HUES6 (cell line): Measurements from ENCODE around the gene EZH2.

Source experiments
- H3K27ac ChIP-seq: 2 replicates; pipeline ENCODE4 v1.7.0; 2013; ENCODE audit warnings: low read depth, mild to moderate bottlenecking, low read length, inconsistent platforms
- H3K27me3 ChIP-seq: 2 replicates; pipeline ENCODE4 v1.6.1; 2013; ENCODE audit warnings: low read length; ENCODE audit not compliant: control insufficient read depth, insufficient read depth
- H3K36me3 ChIP-seq: 2 replicates; pipeline ENCODE4 v1.6.1; 2013; ENCODE audit warnings: low read length; ENCODE audit not compliant: control insufficient read depth, insufficient read depth
- H3K4me1 ChIP-seq: 2 replicates; pipeline ENCODE4 v1.6.1; 2013; ENCODE audit warnings: low read length; ENCODE audit not compliant: control insufficient read depth, insufficient read depth
- H3K4me3 ChIP-seq: 2 replicates; pipeline ENCODE4 v1.5.1; 2013; ENCODE audit warnings: low read depth, low read length
- H3K9ac ChIP-seq: one replicate; pipeline ENCODE4 v1.6.1; 2013; ENCODE audit warnings: mild to moderate bottlenecking, low read length
- H3K9me3 ChIP-seq: 2 replicates; pipeline ENCODE4 v1.6.1; 2013; ENCODE audit warnings: low read depth, low read length; ENCODE audit not compliant: control insufficient read depth, insufficient read depth

EZH2 gene

DNA sequence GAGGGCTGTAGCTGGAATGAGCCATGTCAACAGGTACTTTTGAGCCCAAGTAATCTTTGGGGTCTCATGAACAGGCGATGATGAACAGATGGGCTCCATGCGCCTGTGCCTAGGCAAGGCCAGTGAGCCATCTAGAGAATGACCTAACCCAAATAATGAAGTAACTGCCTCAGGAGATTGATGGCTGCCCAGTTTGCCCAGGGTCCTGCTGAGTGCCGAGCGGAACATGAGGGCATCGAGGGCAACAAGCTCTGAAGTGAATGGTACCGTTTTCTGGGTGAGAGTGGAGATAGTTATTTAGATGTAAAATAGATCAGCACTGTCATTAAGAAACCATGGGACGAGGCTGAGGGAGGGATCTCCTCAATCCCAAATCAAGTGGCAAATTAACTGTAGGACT, 77.9 kb downstream of the EZH2 start:
- Histone ChIP-seq H3K9ac (no peak overlapping the region), H3K36me3 (peaks cover 61% of the 10 kb centered on the region), H3K4me1 (no peaks in the 10 kb centered on the region), H3K27me3 (no peaks in the 10 kb centered on the region), H3K27ac (no peak overlapping the region), H3K9me3 (no peaks in the 10 kb centered on the region), H3K4me3 (no peak overlapping the region)

DNA sequence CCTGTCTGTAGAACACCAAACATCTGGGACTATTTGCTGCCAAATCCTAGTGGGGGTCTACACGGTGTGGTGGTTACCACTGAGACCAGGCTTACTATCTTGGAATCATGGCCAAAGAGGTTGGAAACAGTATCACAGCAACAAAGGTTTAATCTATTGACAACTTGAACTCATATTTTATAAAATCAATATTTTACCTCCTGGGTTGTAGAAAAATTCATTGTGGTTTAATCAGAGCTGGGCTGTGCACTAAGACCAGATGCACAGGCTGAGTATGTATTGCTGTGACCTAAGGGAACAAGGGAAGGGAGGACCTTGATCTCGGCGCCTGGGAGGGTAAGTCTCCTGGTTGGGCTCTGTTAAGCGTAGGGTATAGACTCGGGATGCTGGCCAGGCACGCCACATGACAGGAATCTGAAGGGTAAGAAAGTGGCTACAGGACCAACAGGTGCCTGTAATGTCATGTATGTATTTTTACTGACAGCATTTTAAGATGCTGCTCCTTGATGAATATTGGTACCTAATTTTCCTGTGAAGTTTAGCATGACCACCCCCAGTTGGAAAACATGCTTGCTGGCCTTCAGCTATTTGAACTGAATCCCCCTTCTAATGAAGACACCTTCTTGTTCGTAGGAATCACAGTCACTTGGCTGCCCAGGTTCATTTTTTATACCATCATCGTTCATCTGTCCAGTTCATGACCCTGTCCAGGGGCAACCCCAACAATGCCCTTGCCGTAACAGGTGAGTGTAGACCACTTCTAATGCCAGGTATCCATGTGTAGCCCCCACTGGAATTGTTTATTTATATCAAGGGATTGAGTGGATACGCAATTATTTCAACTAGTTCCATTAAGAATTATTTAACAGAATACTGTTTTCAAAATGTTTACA, 79.5 kb downstream of the EZH2 start:
- peaks cover 11% of the 10 kb centered on the region; the same call in 1 of the 2 replicates for H3K4me1 ChIP-seq
- H3K27ac ChIP-seq, result no peak overlapping the region
- no peak overlapping the region for H3K9ac ChIP-seq
- no peak overlapping the region for H3K4me3 ChIP-seq
- H3K36me3 ChIP-seq, result peaks cover 62% of the 10 kb centered on the region
- H3K27me3 ChIP-seq, result no peaks in the 10 kb centered on the region
- H3K9me3 ChIP-seq, result no peaks in the 10 kb centered on the region

DNA sequence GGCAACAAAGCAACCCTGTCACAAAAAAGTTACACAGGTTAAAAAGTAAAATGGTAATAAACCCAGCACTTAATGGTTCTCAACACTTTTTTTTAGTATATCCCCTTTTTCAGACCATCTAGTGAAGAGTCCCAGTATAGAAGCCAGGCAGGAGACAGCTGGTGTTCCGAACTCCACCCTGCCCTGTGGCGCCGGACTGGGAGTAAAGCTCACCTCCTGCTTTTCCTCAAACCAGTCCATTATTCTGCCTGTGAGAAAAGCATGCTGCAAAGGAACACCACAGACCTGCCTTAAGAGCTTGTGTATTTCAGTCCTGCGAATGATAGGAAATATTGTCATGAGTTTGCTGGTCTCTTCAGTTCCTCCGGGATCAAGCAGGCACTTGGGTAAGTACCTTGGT, 81.0 kb downstream of the EZH2 start:
- peaks cover 11% of the 10 kb centered on the region; the same call in 1 of the 2 replicates for H3K4me1 ChIP-seq
- H3K9me3 ChIP-seq, result no peaks in the 10 kb centered on the region; the same call in 1 of the 2 replicates
- peaks cover 62% of the 10 kb centered on the region for H3K36me3 ChIP-seq
- no peak overlapping the region for H3K27ac ChIP-seq
- no peak overlapping the region for H3K9ac ChIP-seq
- no peak overlapping the region for H3K4me3 ChIP-seq
- no peaks in the 10 kb centered on the region for H3K27me3 ChIP-seq

DNA sequence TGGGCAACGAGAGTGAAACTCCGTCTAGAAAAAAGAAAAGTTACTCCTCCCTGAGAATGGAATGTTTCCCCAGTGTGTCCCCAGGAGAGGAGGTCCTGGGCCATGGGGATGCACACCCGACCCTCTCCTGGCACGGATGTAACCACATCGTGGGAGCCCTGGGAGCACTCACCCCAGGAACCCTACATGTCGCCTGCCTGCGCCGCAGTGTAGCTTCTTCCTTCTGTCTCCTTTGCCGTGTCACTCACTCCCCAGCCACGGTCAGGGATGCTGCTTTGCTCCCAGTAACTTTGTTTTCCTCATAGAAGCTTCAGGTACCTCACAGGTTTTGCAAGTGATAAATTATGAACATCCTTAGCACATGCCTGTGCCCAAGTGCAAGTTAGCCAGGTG, 82.0 kb downstream of the EZH2 start:
- Histone ChIP-seq H3K27ac (no peak overlapping the region), H3K4me1 (peaks cover 11% of the 10 kb centered on the region; the same call in 1 of the 2 replicates), H3K9me3 (no peaks in the 10 kb centered on the region; the same call in 1 of the 2 replicates), H3K9ac (no peak overlapping the region), H3K4me3 (no peak overlapping the region), H3K27me3 (no peaks in the 10 kb centered on the region), H3K36me3 (peaks cover 62% of the 10 kb centered on the region)

DNA sequence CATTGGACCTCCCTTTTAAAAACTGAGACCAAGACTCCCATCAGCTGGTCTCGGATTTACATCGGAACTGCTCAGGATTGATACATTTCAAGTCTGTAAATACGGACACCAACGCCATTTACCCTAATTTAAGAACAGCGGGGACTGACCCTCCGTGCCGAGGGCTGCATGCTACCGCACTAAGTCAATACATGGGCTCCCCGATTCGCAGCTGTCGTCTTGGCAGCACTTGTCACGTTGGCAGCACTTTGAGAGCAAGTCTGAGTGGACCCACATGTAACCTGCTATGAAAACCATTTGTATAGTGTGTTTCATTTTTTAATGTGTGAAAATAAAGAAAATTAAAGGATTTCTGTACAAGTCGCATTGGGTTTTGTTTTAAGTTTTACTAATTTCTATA, 83.4 kb downstream of the EZH2 start:
- Histone ChIP-seq H3K9ac (no peak overlapping the region), H3K27me3 (no peaks in the 10 kb centered on the region), H3K4me1 (peaks cover 11% of the 10 kb centered on the region; the same call in 1 of the 2 replicates), H3K27ac (no peak overlapping the region), H3K4me3 (no peak overlapping the region), H3K36me3 (peaks cover 62% of the 10 kb centered on the region), H3K9me3 (no peaks in the 10 kb centered on the region; the same call in 1 of the 2 replicates)

DNA sequence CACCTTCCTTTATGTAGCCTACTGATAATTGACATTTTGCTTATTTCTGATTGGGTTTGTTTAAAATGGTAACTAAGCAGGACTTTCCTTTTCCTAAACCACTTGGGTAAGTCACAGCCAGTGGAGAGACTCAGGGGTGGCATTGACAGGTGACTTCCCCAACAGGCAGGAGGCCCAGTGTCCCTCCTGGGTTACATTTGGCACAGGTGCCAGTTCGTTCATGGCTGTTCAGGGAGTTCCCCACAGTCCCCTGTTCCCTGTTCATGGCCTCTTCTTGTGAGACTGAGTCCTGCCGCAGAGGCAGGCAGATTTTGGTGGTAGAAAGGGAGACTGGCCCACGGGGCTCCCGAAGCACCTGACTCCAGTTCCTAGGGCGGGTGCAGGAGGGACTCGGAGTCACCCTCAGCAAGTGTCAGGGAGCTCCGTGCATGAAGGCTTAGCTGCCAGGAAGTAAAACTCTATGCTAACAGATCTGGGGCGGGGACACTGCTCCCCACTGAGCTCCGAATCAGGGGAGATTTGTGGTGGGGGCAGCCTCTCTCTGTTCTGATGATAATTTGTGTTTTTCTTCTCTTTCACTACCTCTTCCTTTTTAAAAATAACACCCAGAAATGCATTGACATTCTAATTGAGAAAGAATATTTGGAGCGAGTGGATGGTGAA, 84.1 kb downstream of the EZH2 start:
- no peak overlapping the region for H3K9ac ChIP-seq
- H3K36me3 ChIP-seq, result peaks cover 65% of the 10 kb centered on the region

DNA sequence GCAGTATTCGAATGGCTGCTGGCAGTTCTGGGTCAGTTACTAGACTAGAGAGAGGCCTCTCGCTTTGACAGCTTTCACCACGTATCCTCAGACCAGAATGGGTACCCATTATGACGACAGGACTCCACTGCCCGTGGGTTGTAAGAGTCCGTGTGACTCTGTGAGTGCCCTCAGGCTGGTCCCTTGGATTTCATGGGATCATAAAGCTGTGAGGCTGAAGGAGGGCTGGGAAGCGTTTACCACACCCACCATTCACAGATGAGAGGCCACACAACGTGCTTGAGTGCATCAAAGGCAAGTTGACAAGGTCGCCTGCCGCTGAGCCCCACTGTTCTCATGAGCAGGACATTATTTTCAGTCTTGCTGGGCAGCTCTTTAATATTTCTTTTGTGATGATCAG, 87.2 kb downstream of the EZH2 start:
- Histone ChIP-seq H3K9me3 (no peaks in the 10 kb centered on the region; the same call in 1 of the 2 replicates), H3K4me1 (peaks cover 11% of the 10 kb centered on the region; the same call in 1 of the 2 replicates), H3K4me3 (no peak overlapping the region), H3K27ac (no peak overlapping the region), H3K9ac (no peak overlapping the region), H3K27me3 (no peaks in the 10 kb centered on the region), H3K36me3 (peaks cover 89% of the 10 kb centered on the region)

More for the DNA sequence above, 84.1 kb downstream of the EZH2 start:
- Histone ChIP-seq H3K9me3 (no peaks in the 10 kb centered on the region; the same call in 1 of the 2 replicates), H3K4me3 (no peak overlapping the region), H3K27ac (no peak overlapping the region), H3K4me1 (peaks cover 11% of the 10 kb centered on the region; the same call in 1 of the 2 replicates), H3K27me3 (no peaks in the 10 kb centered on the region)

DNA sequence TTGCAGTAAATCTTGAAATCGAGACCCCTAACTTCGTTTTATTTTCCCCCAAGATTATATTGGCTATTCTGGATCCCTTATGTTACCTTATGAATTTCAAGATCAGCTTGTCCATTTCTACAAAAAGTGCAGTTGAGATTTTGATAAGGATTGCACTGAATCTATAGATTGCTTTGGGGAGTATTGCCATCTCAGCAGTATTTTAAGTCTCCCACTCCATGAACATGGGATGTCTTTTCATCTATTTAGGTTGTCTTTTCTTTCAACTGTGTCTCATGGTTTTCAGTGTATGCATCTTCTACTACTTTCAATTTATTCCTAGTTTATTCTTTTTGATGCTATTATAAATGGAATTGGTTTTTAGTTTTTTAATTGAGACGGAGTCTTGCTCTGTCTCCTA, 89.6 kb downstream of the EZH2 start:
- Histone ChIP-seq H3K27me3 (no peaks in the 10 kb centered on the region), H3K4me1 (no peaks in the 10 kb centered on the region), H3K36me3 (peaks cover 92% of the 10 kb centered on the region), H3K9me3 (no peaks in the 10 kb centered on the region; the same call in 1 of the 2 replicates), H3K27ac (no peak overlapping the region), H3K4me3 (no peak overlapping the region), H3K9ac (no peak overlapping the region)

DNA sequence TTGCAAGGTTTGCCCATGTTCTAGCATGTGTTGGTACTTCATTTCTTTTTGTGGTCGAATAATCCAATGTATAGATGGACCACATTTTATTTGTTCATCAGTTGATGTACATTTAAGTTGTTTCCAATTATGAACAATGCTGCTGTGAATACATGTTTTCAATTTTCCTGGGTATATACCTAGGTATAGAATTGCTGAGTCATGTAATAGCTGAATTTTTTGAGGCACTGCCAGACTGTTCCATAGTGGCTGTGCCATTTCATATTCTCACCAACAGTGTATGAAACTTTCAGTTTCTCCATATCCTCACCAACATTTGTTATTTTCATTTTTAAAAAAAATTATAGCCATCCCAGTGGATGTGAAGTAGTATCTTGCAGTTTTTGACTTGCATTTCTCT, 90.5 kb downstream of the EZH2 start:
- Histone ChIP-seq H3K9me3 (no peaks in the 10 kb centered on the region), H3K27me3 (no peaks in the 10 kb centered on the region), H3K9ac (no peak overlapping the region), H3K4me3 (no peak overlapping the region), H3K27ac (no peak overlapping the region), H3K36me3 (peaks cover 91% of the 10 kb centered on the region), H3K4me1 (no peaks in the 10 kb centered on the region)

DNA sequence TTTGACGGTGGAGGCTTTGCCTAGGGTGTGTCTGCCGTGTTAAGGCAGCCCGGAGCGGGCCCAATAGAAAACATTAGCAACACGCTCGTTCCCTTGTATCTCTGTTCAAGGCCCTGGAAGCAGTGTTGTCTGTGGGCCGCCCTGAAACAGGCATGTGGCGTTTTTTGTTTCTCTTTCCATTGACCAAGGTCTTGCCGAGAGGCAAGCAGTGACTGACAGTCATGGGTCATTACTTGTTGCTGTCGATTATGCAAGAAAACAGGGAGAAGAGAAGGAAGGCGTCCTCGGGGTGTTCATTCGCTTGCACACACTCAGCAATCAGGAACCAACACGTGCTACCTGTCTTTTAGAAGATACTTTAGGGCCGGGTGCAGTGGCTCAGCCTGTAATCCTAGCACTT, 92.5 kb downstream of the EZH2 start:
- no peak overlapping the region for H3K4me3 ChIP-seq
- no peaks in the 10 kb centered on the region for H3K4me1 ChIP-seq
- H3K27ac ChIP-seq, result no peak overlapping the region
- no peaks in the 10 kb centered on the region for H3K27me3 ChIP-seq
- H3K36me3 ChIP-seq, result peaks cover 91% of the 10 kb centered on the region
- no peaks in the 10 kb centered on the region for H3K9me3 ChIP-seq
- H3K9ac ChIP-seq, result no peak overlapping the region

DNA sequence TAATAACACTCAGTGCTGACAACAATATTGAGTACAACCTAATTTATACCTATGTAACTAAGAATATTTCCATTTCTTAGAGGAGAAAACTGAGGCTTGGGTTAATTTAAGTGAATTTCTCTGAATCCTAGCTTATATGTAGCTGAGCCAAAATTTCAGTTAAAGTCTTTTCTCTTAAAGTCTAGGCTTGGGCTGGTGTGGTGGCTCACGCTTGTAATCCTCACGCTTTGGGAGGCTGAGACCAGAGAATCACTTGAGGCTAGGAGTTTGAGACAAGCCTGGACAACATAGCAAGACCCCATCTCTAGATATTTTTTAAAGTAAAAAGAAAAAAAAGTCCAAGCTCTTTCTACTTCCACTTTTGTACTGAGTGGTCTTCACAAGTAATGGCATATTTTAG, 93.2 kb downstream of the EZH2 start:
- no peak overlapping the region for H3K27ac ChIP-seq
- peaks cover 92% of the 10 kb centered on the region for H3K36me3 ChIP-seq
- H3K4me3 ChIP-seq, result no peak overlapping the region
- H3K4me1 ChIP-seq, result no peaks in the 10 kb centered on the region
- H3K9me3 ChIP-seq, result no peaks in the 10 kb centered on the region
- H3K9ac ChIP-seq, result no peak overlapping the region
- no peaks in the 10 kb centered on the region for H3K27me3 ChIP-seq
